ENCODE measurements around the gene JPH2.

JPH2 gene

GRCh38 chr20:44074252-44075151 lies 112.5 kb downstream of the JPH2 start:
- DNase-seq = no peak

DNA sequence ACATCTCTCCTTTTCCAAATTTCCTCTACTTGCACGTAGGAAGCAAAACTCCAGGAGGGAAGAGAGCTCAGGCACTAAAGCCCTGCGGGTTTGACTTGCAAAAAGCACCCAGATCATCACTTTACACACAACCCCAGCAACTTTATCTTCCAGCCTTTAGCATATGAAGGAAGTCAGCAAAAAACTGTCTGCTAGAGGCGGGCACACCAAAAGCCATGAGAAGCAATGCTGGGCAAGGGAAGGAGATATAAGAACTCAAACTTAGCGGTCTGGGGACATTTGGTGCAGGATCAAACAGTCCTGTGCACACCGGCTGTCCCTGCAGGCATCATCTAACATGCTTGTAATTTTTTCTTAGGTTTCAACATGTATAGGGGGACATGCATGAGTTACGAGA lies 113.3 kb downstream of the JPH2 start:
- no peak for DNase-seq

DNA sequence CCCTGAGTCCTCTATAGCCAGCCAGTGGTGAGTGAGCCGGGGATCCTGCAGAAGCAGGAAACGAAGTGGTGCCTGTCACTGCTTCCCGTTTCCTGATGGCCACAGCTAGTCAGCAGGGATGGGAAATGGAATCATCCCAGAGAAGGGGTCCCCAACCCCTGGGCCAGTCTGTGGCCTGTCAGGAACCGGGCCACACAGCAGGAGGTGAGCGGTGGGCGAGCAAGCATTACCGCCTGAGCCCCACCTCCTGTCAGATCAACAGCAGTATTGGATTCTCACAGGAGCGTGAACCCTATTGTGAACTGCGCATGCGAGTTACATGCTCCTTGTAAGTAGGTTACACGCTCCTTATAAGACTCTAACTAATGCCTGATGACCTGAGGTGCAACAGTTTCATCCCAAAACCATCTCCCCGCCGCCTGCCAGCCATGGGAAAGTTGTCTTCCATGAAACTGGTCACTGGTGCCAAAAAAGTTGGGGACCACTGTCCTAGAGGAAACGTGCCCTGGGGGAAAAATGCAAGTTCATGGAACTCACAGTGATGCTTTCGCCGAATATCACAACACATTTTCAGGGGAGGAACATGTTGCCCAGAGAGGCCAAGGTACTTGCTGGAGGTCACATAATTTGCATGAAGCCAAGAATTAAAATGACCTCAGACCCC lies 113.8 kb downstream of the JPH2 start:
- no peak for DNase-seq

DNA sequence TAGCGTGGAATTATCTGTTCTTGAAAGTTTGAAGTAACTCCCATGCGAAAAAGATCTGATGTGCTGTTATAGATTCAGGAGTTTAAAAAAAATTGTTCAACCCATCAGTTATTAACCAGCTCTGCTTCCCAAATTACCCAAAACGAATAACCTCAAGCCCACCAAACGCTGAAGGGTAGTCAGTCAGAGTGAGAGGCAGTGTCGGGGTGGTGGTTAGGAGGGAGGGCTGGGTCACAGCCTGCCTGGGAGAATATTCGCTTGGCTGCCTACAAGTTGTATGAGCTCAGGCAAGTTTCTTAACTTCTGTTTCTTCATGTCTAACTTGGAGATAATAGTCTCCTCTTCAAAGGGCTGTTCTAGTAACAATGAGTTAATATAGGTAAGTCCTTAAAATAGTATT lies 114.6 kb downstream of the JPH2 start:
- DNase-seq = no peak

DNA sequence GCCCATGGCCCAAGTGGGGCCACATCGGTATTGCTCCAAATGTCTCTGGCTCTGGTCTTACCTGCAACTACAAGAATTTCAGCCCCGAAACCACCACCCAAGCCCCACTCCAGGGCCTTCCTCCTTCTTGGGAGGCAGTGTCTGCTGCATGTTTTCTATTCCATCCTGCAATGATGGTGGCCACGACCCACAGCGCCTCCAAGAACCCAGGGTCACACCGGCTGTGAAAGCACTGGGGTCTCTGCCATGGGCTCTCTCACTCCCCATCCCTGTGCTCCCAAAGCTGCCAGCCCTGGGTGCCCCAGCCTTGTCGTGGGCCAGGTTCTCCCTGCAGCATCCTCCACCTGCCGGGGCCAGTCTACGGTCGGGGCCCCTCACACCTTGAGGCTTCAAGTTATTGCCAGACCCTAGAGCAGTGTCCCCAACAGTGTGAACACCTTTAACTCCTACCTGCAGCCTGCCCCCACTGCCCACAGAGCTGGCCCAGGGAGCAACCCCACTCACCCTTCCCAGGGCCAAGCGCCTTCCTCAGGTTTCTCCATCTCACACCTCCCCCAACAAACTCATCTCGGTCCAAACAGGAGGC lies 115.4 kb downstream of the JPH2 start:
- no peak for DNase-seq

GRCh38 chr20:44071057-44071456 lies 115.9 kb downstream of the JPH2 start:
- DNase-seq = no peak

DNA sequence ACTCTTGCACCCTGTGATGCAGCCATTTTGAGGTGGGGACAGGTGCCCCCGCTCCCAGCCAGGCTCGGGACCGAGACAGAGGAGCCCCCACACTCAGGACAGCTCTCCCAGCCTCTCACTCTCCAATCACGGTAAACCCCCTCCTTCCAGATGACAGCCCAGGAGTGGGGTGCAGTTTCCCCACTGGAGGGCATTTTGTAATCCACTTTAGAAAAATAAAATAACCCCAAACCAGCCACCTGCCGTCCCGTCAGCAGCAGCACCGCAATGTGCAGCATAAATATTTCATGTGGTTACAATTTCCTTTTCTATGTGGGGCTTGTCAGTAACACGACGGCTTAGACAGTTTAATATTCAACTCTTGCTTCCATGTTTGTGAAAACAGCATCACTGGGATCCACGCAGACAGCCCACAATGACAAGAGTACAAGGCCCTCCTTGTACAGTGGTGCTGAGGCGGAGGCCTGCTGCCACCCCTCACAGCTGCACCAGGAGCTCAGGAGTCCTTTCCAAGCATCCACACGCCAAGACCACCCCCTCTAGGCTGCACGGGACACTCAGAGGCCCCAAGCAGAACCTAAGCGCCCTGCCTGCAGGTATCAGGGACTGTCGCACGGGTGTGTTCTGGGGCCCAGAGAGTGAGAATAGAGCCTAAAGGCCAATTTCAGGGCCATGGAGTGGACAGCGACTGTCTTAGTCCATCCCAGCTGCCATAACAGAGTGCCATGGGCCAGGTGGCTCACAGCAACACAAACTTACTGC lies 116.7 kb downstream of the JPH2 start:
- DNase-seq = no peak

GRCh38 chr20:44069203-44070011 lies 117.6 kb downstream of the JPH2 start:
- DNase-seq = no peak

GRCh38 chr20:44068316-44069201 lies 118.4 kb downstream of the JPH2 start:
- no peak for DNase-seq

DNA sequence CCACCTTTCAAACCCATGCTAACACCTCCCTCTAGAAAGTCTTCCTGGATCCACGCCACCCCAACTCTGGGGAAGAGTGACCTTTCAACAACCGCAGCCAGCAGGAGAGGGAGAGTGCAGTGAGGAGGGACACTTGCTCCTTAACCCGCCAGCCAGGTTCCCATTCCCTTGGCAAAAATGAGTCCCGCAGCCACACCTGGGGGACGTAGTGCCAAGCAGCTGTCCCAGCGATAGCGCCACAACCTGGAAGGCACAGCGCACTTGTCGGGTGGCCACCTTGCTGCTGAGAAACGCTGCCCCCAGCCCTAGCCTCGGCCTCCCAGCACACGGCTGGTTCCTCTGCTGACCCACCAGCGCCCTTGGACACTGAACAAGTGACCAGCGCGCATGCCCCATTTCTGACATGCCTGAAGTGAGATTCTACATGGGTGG lies 119.3 kb downstream of the JPH2 start:
- DNase-seq = no peak

GRCh38 chr20:44066645-44067606 lies 120.1 kb downstream of the JPH2 start:
- DNase-seq = no peak

- DNase-seq = no peak
Measured at GRCh38 chr20:44065401-44066340, 121.3 kb downstream of the JPH2 start.

GRCh38 chr20:44064501-44065400 lies 122.2 kb downstream of the JPH2 start:
- no peak for DNase-seq
